ENCODE measurements around the gene CADPS.

Gene CADPS

GRCh38 chr3:62809369-62809768, 65.8 kb downstream of the CADPS start:
- no peak overlapping the region for H3K4me3 ChIP-seq (replicated peaks in 1 of 2; ENCODE audit: low read depth in 2 of 2, low read length in 2 of 2)
- TF ChIP-seq CTCF (IDR thresholded peaks at IDR 0.05; ENCODE audit: low read depth, low read length): no peak
- no peak for DNase-seq (ENCODE audit: low read depth in 2 of 2)

GRCh38 chr3:62805580-62806277, 69.5 kb downstream of the CADPS start:
- DNase-seq (ENCODE audit: low read depth in 2 of 2): no peak
- no peak for TF ChIP-seq CTCF (IDR thresholded peaks at IDR 0.05; ENCODE audit: low read depth, low read length)
- no peak overlapping the region for H3K4me3 ChIP-seq (replicated peaks in 1 of 2; ENCODE audit: low read depth in 2 of 2, low read length in 2 of 2)

- no peak for TF ChIP-seq CTCF (IDR thresholded peaks at IDR 0.05; ENCODE audit: low read depth, low read length)
- no peak overlapping the region for H3K4me3 ChIP-seq (replicated peaks in 1 of 2; ENCODE audit: low read depth in 2 of 2, low read length in 2 of 2)
- no peak for DNase-seq (ENCODE audit: low read depth in 2 of 2)
Observed at GRCh38 chr3:62805106-62805505, 70.1 kb downstream of the CADPS start.

GRCh38 chr3:62803276-62803675, 71.9 kb downstream of the CADPS start:
- no peak overlapping the region for H3K4me3 ChIP-seq (replicated peaks in 1 of 2; ENCODE audit: low read depth in 2 of 2, low read length in 2 of 2)
- DNase-seq (ENCODE audit: low read depth in 2 of 2): no peak
- TF ChIP-seq CTCF (IDR thresholded peaks at IDR 0.05; ENCODE audit: low read depth, low read length): no peak

- no peak for DNase-seq (ENCODE audit: low read depth in 2 of 2)
- TF ChIP-seq CTCF (IDR thresholded peaks at IDR 0.05; ENCODE audit: low read depth, low read length): no peak
- H3K4me3 ChIP-seq (replicated peaks in 1 of 2; ENCODE audit: low read depth in 2 of 2, low read length in 2 of 2): no peak overlapping the region
Observed at GRCh38 chr3:62798000-62798399, 77.2 kb downstream of the CADPS start.

GRCh38 chr3:62797132-62797531, 78.1 kb downstream of the CADPS start:
- no peak for DNase-seq (ENCODE audit: low read depth in 2 of 2)
- no peak for TF ChIP-seq CTCF (IDR thresholded peaks at IDR 0.05; ENCODE audit: low read depth, low read length)
- no peak overlapping the region for H3K4me3 ChIP-seq (replicated peaks in 1 of 2; ENCODE audit: low read depth in 2 of 2, low read length in 2 of 2)

Measured in cardiac fibroblast (primary cell).